ENCODE measurements around the gene HDGF. TPM values are rescaled to one million over a fixed set of nuclear protein-coding genes. Genes with fewer than 3 reads are reported as not detected.
A peak's percentile ranks its signal among the peaks of the same experiment; 100 is the strongest.

Gene HDGF
- total and polyA plus RNA-seq, 9 of the 15 experiments (the other 6 are each of a cell fraction or from before 2014, with no cell fraction given), result 38.8 to 601 (median 400) TPM

DNA sequence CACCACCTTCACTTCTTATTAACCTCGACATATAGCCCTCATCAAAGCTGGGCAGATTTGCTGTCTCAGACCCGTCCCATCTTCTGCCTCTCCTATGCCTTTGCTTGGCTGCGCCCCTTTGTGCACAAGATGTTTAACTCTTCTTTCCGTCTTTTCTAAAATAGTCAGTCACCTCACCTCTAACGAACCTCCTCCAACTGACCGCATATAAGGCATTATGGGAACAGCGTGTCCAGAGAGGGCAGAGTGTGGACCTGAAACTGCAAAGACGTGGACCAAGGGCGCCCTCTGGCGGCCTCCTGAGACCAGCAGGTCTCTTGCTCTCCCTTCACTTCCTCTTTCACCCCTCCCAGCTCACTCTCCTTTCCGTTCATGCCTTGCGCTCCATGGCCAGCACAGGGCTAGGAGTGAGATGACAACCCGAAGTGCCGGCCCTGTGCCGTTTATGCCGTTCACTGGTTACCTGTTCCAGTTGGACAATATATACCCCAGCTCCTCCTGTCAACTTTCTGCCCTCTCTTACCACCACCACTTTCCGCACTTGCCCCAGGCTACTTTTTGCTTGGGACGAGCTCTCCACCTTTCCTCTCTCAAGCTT lies 25.7 kb downstream of the HDGF start (continued):
- TF ChIP-seq ESRRA (IDR thresholded peaks at IDR 0.05; ENCODE audit: borderline replicate concordance, low read depth) (peak; percentile 84; the same call in 1 of the 2 replicates), ZNF830 (CRISPR knock-in tag; IDR thresholded peaks at IDR 0.05) (no peak), NR1H2 (CRISPR knock-in tag; IDR thresholded peaks at IDR 0.05) (no peak), ZNF175 (CRISPR knock-in tag; IDR thresholded peaks at IDR 0.05; ENCODE audit: low read depth) (no peak), MTA2 (IDR thresholded peaks at IDR 0.05; ENCODE audit: low read depth) (no peak), ZNF212 (CRISPR knock-in tag; IDR thresholded peaks at IDR 0.05) (no peak), ZNF174 (CRISPR knock-in tag; IDR thresholded peaks at IDR 0.05) (no peak), DPF2 (IDR thresholded peaks at IDR 0.05) (no peak; the same call in 1 of the 2 replicates), RBM22 (IDR thresholded peaks at IDR 0.05; ENCODE audit: low read depth, low read length, poor library complexity, severe bottlenecking) (no peak), MBD2 (IDR thresholded peaks at IDR 0.05; ENCODE audit: borderline replicate concordance, low read depth) (no peak), HIVEP1 (CRISPR knock-in tag; IDR thresholded peaks at IDR 0.05) (no peak), JUND (IDR thresholded peaks at IDR 0.05; ENCODE audit: borderline replicate concordance, low read depth, low read length) (peak; percentile 66), JUND (tag; IDR thresholded peaks at IDR 0.05; ENCODE audit: borderline replicate concordance, low read depth, low read length) (peak; percentile 72; the same call in 2 of the 3 replicates), CHD2 (IDR thresholded peaks at IDR 0.05; ENCODE audit: low read depth, low read length) (no peak)
- TF ChIP-seq, protein P1, sequence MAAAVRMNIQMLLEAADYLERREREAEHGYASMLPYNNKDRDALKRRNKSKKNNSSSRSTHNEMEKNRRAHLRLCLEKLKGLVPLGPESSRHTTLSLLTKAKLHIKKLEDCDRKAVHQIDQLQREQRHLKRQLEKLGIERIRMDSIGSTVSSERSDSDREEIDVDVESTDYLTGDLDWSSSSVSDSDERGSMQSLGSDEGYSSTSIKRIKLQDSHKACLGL (CRISPR knock-in tag; IDR thresholded peaks at IDR 0.05; ENCODE audit: borderline replicate concordance, poor library complexity, severe bottlenecking), result no peak
- TF ChIP-seq, protein P2, sequence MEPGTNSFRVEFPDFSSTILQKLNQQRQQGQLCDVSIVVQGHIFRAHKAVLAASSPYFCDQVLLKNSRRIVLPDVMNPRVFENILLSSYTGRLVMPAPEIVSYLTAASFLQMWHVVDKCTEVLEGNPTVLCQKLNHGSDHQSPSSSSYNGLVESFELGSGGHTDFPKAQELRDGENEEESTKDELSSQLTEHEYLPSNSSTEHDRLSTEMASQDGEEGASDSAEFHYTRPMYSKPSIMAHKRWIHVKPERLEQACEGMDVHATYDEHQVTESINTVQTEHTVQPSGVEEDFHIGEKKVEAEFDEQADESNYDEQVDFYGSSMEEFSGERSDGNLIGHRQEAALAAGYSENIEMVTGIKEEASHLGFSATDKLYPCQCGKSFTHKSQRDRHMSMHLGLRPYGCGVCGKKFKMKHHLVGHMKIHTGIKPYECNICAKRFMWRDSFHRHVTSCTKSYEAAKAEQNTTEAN (CRISPR knock-in tag; IDR thresholded peaks at IDR 0.05), result no peak; the same call in 1 of the 2 replicates
- TF ChIP-seq, protein P3, sequence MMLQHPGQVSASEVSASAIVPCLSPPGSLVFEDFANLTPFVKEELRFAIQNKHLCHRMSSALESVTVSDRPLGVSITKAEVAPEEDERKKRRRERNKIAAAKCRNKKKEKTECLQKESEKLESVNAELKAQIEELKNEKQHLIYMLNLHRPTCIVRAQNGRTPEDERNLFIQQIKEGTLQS (IDR thresholded peaks at IDR 0.05), result no peak
- TF ChIP-seq, protein P3 (CRISPR knock-in tag; conservative IDR thresholded peaks at IDR 0.05), result no peak
- TF ChIP-seq, protein P4, sequence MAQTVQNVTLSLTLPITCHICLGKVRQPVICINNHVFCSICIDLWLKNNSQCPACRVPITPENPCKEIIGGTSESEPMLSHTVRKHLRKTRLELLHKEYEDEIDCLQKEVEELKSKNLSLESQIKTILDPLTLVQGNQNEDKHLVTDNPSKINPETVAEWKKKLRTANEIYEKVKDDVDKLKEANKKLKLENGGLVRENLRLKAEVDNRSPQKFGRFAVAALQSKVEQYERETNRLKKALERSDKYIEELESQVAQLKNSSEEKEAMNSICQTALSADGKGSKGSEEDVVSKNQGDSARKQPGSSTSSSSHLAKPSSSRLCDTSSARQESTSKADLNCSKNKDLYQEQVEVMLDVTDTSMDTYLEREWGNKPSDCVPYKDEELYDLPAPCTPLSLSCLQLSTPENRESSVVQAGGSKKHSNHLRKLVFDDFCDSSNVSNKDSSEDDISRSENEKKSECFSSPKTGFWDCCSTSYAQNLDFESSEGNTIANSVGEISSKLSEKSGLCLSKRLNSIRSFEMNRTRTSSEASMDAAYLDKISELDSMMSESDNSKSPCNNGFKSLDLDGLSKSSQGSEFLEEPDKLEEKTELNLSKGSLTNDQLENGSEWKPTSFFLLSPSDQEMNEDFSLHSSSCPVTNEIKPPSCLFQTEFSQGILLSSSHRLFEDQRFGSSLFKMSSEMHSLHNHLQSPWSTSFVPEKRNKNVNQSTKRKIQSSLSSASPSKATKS (CRISPR knock-in tag; IDR thresholded peaks at IDR 0.05), result no peak
- TF ChIP-seq, protein P5, sequence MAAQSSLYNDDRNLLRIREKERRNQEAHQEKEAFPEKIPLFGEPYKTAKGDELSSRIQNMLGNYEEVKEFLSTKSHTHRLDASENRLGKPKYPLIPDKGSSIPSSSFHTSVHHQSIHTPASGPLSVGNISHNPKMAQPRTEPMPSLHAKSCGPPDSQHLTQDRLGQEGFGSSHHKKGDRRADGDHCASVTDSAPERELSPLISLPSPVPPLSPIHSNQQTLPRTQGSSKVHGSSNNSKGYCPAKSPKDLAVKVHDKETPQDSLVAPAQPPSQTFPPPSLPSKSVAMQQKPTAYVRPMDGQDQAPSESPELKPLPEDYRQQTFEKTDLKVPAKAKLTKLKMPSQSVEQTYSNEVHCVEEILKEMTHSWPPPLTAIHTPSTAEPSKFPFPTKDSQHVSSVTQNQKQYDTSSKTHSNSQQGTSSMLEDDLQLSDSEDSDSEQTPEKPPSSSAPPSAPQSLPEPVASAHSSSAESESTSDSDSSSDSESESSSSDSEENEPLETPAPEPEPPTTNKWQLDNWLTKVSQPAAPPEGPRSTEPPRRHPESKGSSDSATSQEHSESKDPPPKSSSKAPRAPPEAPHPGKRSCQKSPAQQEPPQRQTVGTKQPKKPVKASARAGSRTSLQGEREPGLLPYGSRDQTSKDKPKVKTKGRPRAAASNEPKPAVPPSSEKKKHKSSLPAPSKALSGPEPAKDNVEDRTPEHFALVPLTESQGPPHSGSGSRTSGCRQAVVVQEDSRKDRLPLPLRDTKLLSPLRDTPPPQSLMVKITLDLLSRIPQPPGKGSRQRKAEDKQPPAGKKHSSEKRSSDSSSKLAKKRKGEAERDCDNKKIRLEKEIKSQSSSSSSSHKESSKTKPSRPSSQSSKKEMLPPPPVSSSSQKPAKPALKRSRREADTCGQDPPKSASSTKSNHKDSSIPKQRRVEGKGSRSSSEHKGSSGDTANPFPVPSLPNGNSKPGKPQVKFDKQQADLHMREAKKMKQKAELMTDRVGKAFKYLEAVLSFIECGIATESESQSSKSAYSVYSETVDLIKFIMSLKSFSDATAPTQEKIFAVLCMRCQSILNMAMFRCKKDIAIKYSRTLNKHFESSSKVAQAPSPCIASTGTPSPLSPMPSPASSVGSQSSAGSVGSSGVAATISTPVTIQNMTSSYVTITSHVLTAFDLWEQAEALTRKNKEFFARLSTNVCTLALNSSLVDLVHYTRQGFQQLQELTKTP (IDR thresholded peaks at IDR 0.05; ENCODE audit: low read depth in 1 of 2, partially characterized antibody in 2 of 2), result peak; percentile 23 to 54

All from K562 (cell line).